GM12878 (cell line): ENCODE data around the gene CLSTN2. TPM values are rescaled to one million over a fixed set of nuclear protein-coding genes. Genes with fewer than 3 reads are reported as not detected.

Experiments
- ATAC-seq: fragments of 200-7000 bp; cut with Tn5 transposase; 3 replicates; pipeline ENCODE4 v1.9.1; 2020; ENCODE audit warnings: mild to moderate bottlenecking, moderate library complexity
- BruUV-seq: library from RNA; stranded (reverse); fragments of 400-500 nt; replicated peaks from 2 replicates; lab custom pipeline; 2021; lab: Mats Ljungman, UMichigan
- CTCF ChIA-PET: fragments of 300-600 bp; sonication (Branson Sonifier 250); formaldehyde crosslinking; extraction: SDS; loops from one replicate; lab custom pipeline; 2021; ENCODE audit warnings: inconsistent platforms; lab: Yijun Ruan, JAX
- POLR2A ChIA-PET: fragments of 350-600 bp; formaldehyde crosslinking; extraction: SDS; loops from one replicate; lab custom pipeline; 2021; ENCODE audit warnings: inconsistent platforms; lab: Charles Lee
- RAD21 ChIA-PET: fragments of 300-600 bp; sonication (Branson Sonifier 250); formaldehyde crosslinking; loops from one replicate; lab custom pipeline; 2023; ENCODE audit warnings: antibody characterized with exemption; ENCODE audit not compliant: unreplicated experiment; lab: Charles Lee
- SMC1A ChIA-PET: fragments of 300-600 bp; sonication (Branson Sonifier 250); formaldehyde crosslinking; loops from one replicate; lab custom pipeline; 2023; ENCODE audit not compliant: unreplicated experiment, uncharacterized antibody; lab: Charles Lee
- DNase-seq: peaks from one replicate; pipeline ENCODE4 v3.0.0-alpha.2; 2011; ENCODE audit warnings: low read depth, low spot score
- FAIRE-seq: peaks from 3 replicates; lab custom pipeline; 2011; peaks lifted over from hg19 to GRCh38; lab: Jason Lieb, UNC
- H2AFZ ChIP-seq: 2 replicates; pipeline ENCODE4 v1.6.0; 2011; ENCODE audit warnings: low read depth, low read length, control low read depth; ENCODE audit not compliant: control insufficient read depth
- H3K27ac ChIP-seq: 2 replicates; pipeline ENCODE4 v1.5.1; 2011; ENCODE audit warnings: control low read depth; ENCODE audit not compliant: control insufficient read depth, insufficient read depth
- H3K27me3 ChIP-seq, 2 experiments: replicated peaks in 1 of 2; 2 replicates each; pipeline versions ENCODE4 v1.6.0 to v1.6.1; 2011; ENCODE audit warnings: low read length in 1 of 2; ENCODE audit not compliant: control insufficient read depth in 2 of 2, insufficient read depth in 2 of 2
- H3K36me3 ChIP-seq, 2 experiments: 2 replicates each; pipeline ENCODE4 v1.5.1; 2011; ENCODE audit warnings: low read length in 1 of 2; ENCODE audit not compliant: control insufficient read depth in 2 of 2, insufficient read depth in 2 of 2
- H3K4me1 ChIP-seq: 2 replicates; pipeline ENCODE4 v1.6.1; 2011; ENCODE audit warnings: mild to moderate bottlenecking, low read length, moderate library complexity, mixed read lengths; ENCODE audit not compliant: control insufficient read depth, insufficient read depth
- H3K4me2 ChIP-seq: 2 replicates; pipeline ENCODE4 v1.6.0; 2011; ENCODE audit warnings: control low read depth; ENCODE audit not compliant: control insufficient read depth, insufficient read depth
- H3K4me3 ChIP-seq: fragments of 200-600 bp; sonication (generic); 2 replicates; pipeline ENCODE4 v1.5.1; 2016
- H3K79me2 ChIP-seq: 2 replicates; pipeline ENCODE4 v1.6.0; 2011; ENCODE audit warnings: low read length; ENCODE audit not compliant: control insufficient read depth, insufficient read depth
- H3K9ac ChIP-seq: 2 replicates; pipeline ENCODE4 v1.8.0; 2011; ENCODE audit warnings: low read length, control low read depth, mixed read lengths; ENCODE audit not compliant: control insufficient read depth, insufficient read depth
- H3K9me3 ChIP-seq: replicated peaks from 3 replicates; pipeline ENCODE4 v1.5.1; 2011; ENCODE audit warnings: mild to moderate bottlenecking, low read length; ENCODE audit not compliant: control insufficient read depth, insufficient read depth
- H4K20me1 ChIP-seq: 2 replicates; pipeline ENCODE4 v1.6.0; 2011; ENCODE audit not compliant: control insufficient read depth, insufficient read depth
- BACH1 ChIP-seq: fragments of 450-650 bp; IDR thresholded peaks from 2 replicates; pipeline ENCODE4 v1.6.1; 2017; ENCODE audit warnings: mild to moderate bottlenecking, borderline replicate concordance
- CHD1 ChIP-seq: IDR thresholded peaks from 2 replicates; pipeline ENCODE4 v1.6.1; 2012; ENCODE audit warnings: low read depth, low read length, improper control_type of control experiment
- CHD4 ChIP-seq: fragments of 200-600 bp; sonication (generic); IDR thresholded peaks from 2 replicates; pipeline ENCODE4 v1.6.1; 2016; ENCODE audit warnings: mild to moderate bottlenecking
- EGR1 ChIP-seq, 2 experiments: IDR thresholded peaks; 1 replicate in 1 of 2; 2 replicates in 1 of 2; pipeline ENCODE4 v1.6.1; 2011 to 2012; ENCODE audit warnings: low read depth in 2 of 2, low read length in 2 of 2, borderline replicate concordance in 1 of 2, mild to moderate bottlenecking in 1 of 2, moderate library complexity in 1 of 2
- IRF4 ChIP-seq: IDR thresholded peaks from 2 replicates; pipeline ENCODE4 v1.6.1; 2011; ENCODE audit warnings: low read depth, low read length
- JUNB ChIP-seq: IDR thresholded peaks from 2 replicates; pipeline ENCODE4 v1.6.1; 2016; ENCODE audit warnings: antibody characterized with exemption, mild to moderate bottlenecking
- PAX8 ChIP-seq: fragments of 450-650 bp; IDR thresholded peaks from 2 replicates; pipeline ENCODE4 v1.6.1; 2017; ENCODE audit warnings: mild to moderate bottlenecking, moderate library complexity
- RB1 ChIP-seq: fragments of 450-650 bp; formaldehyde crosslinking; IDR thresholded peaks from 2 replicates; pipeline ENCODE4 v1.6.1; 2017; ENCODE audit warnings: mild to moderate bottlenecking, borderline replicate concordance
- RCOR1 ChIP-seq: conservative IDR thresholded peaks from 2 replicates; pipeline ENCODE4 v1.6.1; 2012; ENCODE audit warnings: low read depth, low read length, improper control_type of control experiment
- SP1 ChIP-seq: IDR thresholded peaks from one replicate; pipeline ENCODE4 v1.6.1; 2011; ENCODE audit warnings: low read depth, low read length
- ZBED1 ChIP-seq: IDR thresholded peaks from 2 replicates; pipeline ENCODE4 v1.6.1; 2016; ENCODE audit warnings: borderline replicate concordance
- ZNF622 ChIP-seq: fragments of 450-650 bp; IDR thresholded peaks from 2 replicates; pipeline ENCODE4 v1.6.1; 2017; ENCODE audit warnings: mild to moderate bottlenecking, inconsistent platforms
- WGBS: methylation state at CpG from one replicate; pipeline ENCODE4 v1.1.6; 2016; ENCODE audit warnings: low lambda C conversion rate; ENCODE audit not compliant: insufficient replicate concordance, insufficient coverage; ENCODE audit errors: missing lambda C conversion rate; 5-methylcytosine and 5-hydroxymethylcytosine counted together
- in situ Hi-C: fragments of 300-500 bp; cut with MboI; formaldehyde crosslinking; loops from 9 replicates; pipeline ENCODE4 v1.14.3; 2018; ENCODE audit warnings: mixed read lengths
- intact Hi-C: fragments of 100-400 bp; cut with micrococcal nuclease; formaldehyde crosslinking; loops from one replicate; pipeline ENCODE4 v1.14.2; 2022; ENCODE audit not compliant: unreplicated experiment
- polyA plus RNA-seq, 11 experiments: library from polyadenylated mRNA; depleted of rRNA in 4 of 11; unstranded in 6 of 11; stranded (reverse) in 5 of 11; fragments of >200 nt; fragmentation: Nextera tagmentation in 4 of 11; fragmentation: Illumina TruSeq in 1 of 11; extraction: Ambion mirVana in 4 of 11; extraction: Trizol in 1 of 11; gene quantifications; 1 replicate in 1 of 11; 2 replicates in 10 of 11; pipeline versions ENCODE4 v1.2.1 to v1.2.3, GENCODE V29; 2011 to 2016; ENCODE audit warnings: inconsistent platforms in 2 of 11, missing spikeins in 2 of 11, low read depth in 1 of 11
- total RNA-seq, 4 experiments: library from RNA; depleted of rRNA in 3 of 4; stranded (reverse); fragments of >200 nt in 3 of 4; fragmentation: Illumina TruSeq in 1 of 4; extraction: Trizol in 1 of 4; gene quantifications; 2 replicates each; pipeline versions ENCODE4 v1.2.1 to v1.2.3, GENCODE V29; 2013 to 2021
- TF ChIP-seq, protein P1 (sequence below): fragments of 450-650 bp; IDR thresholded peaks from 2 replicates; pipeline ENCODE4 v1.6.1; 2014; ENCODE audit warnings: mild to moderate bottlenecking
- TF ChIP-seq, protein P2 (sequence below): IDR thresholded peaks from 2 replicates; pipeline ENCODE4 v1.6.1; 2012; ENCODE audit warnings: low read depth, low read length, improper control_type of control experiment
- TF ChIP-seq, protein P3 (sequence below): fragments of 450-650 bp; IDR thresholded peaks from 2 replicates; pipeline ENCODE4 v1.6.1; 2016; ENCODE audit warnings: mild to moderate bottlenecking, moderate library complexity, borderline replicate concordance
- TF ChIP-seq, protein P4 (sequence below): fragments of 450-650 bp; formaldehyde crosslinking; IDR thresholded peaks from 2 replicates; pipeline ENCODE4 v1.5.0; 2022; ENCODE audit warnings: mild to moderate bottlenecking, missing genetic modification characterization

The CLSTN2 gene
- total and polyA plus RNA-seq, 10 of the 15 experiments (the other 5 are each of a cell fraction or from before 2014, with no cell fraction given), result under 0.01 to 0.10 (median under 0.01) TPM; not detected in 5

DNA sequence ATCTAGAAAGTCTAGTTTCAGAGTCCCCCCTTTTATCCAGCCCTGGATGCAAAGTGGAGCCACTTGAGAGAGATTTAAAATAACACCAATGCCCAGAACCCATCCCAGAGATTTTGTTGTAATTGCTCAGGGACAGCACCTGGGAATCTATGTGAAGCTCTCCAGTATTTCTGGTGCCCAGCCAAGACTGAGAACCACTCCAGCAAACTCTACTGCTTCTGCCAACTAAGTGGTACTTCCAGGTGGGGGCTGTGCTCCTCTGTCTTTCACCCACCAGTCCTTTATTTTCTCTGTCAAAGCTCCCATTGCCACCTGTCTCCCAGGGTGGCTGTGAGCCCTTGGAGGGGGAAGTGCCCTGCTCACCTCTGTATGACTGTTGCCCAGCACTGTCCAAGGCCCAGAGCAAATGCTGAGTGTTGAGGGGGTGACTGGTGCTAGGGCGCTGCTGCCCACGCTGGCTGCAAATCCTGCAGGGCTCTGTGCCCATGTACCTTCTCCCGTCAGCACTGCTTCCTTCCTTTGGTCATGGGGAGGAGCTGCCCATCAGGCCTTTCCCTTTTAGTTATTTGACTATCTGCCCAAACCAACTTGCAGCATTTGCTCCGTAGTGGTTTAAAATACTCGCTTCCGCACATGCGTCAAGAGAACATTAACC lies 9.4 kb downstream of the CLSTN2 start:
- H3K4me1 ChIP-seq, result no peaks in the 10 kb centered on the region
- H4K20me1 ChIP-seq, result no peaks in the 10 kb centered on the region
- in situ Hi-C loops (loop anchor here (25.0 kb wide), 1 partner anchor 918 kb away; no protein-coding TSS in a partner anchor), intact Hi-C loops (no loop called here)
- DNase-seq (no peak), ATAC-seq (no peak), FAIRE-seq (no peak)
- no peak overlapping the region for H3K4me2 ChIP-seq
- RAD21 ChIA-PET, result no interaction called here
- no peak overlapping the region for H3K9ac ChIP-seq
- peaks cover 0 to 1% of the 10 kb centered on the region in 2 experiments; a peak in 1 of 4 replicates for H3K27me3 ChIP-seq
- WGBS, result 66% methylated on average over 7 of the region's 7 CpGs
- H3K27ac ChIP-seq, result no peak overlapping the region
- no TSS peak for BruUV-seq
- no peak overlapping the region for H2AFZ ChIP-seq
- SMC1A ChIA-PET, result no interaction called here
- POLR2A ChIA-PET, result no interaction called here
- no peaks in the 10 kb centered on the region for H3K79me2 ChIP-seq
- H3K36me3 ChIP-seq, result no peaks in the 10 kb centered on the region
- H3K4me3 ChIP-seq, result no peak overlapping the region
- H3K9me3 ChIP-seq, result no peaks in the 10 kb centered on the region
- CTCF ChIA-PET, result no interaction called here
- TF ChIP-seq RCOR1 (no peak), ZBED1 (no peak), PAX8 (no peak), CHD4 (no peak), CHD1 (no peak), JUNB (no peak), BACH1 (no peak), RB1 (no peak), SP1 (no peak), EGR1 (IDR thresholded peaks at IDR 0.05; ENCODE audit: borderline replicate concordance in 1 of 2, low read depth in 2 of 2, low read length in 2 of 2) (no peak), IRF4 (no peak), ZNF622 (no peak)
- TF ChIP-seq, protein P1, sequence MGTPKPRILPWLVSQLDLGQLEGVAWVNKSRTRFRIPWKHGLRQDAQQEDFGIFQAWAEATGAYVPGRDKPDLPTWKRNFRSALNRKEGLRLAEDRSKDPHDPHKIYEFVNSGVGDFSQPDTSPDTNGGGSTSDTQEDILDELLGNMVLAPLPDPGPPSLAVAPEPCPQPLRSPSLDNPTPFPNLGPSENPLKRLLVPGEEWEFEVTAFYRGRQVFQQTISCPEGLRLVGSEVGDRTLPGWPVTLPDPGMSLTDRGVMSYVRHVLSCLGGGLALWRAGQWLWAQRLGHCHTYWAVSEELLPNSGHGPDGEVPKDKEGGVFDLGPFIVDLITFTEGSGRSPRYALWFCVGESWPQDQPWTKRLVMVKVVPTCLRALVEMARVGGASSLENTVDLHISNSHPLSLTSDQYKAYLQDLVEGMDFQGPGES, result no peak
- TF ChIP-seq, protein P2, sequence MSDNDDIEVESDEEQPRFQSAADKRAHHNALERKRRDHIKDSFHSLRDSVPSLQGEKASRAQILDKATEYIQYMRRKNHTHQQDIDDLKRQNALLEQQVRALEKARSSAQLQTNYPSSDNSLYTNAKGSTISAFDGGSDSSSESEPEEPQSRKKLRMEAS, result no peak
- TF ChIP-seq, protein P3, sequence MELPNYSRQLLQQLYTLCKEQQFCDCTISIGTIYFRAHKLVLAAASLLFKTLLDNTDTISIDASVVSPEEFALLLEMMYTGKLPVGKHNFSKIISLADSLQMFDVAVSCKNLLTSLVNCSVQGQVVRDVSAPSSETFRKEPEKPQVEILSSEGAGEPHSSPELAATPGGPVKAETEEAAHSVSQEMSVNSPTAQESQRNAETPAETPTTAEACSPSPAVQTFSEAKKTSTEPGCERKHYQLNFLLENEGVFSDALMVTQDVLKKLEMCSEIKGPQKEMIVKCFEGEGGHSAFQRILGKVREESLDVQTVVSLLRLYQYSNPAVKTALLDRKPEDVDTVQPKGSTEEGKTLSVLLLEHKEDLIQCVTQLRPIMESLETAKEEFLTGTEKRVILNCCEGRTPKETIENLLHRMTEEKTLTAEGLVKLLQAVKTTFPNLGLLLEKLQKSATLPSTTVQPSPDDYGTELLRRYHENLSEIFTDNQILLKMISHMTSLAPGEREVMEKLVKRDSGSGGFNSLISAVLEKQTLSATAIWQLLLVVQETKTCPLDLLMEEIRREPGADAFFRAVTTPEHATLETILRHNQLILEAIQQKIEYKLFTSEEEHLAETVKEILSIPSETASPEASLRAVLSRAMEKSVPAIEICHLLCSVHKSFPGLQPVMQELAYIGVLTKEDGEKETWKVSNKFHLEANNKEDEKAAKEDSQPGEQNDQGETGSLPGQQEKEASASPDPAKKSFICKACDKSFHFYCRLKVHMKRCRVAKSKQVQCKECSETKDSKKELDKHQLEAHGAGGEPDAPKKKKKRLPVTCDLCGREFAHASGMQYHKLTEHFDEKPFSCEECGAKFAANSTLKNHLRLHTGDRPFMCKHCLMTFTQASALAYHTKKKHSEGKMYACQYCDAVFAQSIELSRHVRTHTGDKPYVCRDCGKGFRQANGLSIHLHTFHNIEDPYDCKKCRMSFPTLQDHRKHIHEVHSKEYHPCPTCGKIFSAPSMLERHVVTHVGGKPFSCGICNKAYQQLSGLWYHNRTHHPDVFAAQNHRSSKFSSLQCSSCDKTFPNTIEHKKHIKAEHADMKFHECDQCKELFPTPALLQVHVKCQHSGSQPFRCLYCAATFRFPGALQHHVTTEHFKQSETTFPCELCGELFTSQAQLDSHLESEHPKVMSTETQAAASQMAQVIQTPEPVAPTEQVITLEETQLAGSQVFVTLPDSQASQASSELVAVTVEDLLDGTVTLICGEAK, result no peak
- TF ChIP-seq, protein P4, sequence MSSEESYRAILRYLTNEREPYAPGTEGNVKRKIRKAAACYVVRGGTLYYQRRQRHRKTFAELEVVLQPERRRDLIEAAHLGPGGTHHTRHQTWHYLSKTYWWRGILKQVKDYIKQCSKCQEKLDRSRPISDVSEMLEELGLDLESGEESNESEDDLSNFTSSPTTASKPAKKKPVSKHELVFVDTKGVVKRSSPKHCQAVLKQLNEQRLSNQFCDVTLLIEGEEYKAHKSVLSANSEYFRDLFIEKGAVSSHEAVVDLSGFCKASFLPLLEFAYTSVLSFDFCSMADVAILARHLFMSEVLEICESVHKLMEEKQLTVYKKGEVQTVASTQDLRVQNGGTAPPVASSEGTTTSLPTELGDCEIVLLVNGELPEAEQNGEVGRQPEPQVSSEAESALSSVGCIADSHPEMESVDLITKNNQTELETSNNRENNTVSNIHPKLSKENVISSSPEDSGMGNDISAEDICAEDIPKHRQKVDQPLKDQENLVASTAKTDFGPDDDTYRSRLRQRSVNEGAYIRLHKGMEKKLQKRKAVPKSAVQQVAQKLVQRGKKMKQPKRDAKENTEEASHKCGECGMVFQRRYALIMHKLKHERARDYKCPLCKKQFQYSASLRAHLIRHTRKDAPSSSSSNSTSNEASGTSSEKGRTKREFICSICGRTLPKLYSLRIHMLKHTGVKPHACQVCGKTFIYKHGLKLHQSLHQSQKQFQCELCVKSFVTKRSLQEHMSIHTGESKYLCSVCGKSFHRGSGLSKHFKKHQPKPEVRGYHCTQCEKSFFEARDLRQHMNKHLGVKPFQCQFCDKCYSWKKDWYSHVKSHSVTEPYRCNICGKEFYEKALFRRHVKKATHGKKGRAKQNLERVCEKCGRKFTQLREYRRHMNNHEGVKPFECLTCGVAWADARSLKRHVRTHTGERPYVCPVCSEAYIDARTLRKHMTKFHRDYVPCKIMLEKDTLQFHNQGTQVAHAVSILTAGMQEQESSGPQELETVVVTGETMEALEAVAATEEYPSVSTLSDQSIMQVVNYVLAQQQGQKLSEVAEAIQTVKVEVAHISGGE (CRISPR knock-in tag), result no peak
